ENCODE data around the gene DHRSX. TPM values are rescaled to one million over a fixed set of nuclear protein-coding genes. Genes with fewer than 3 reads are reported as not detected.
"Not testable (repeated sequence)": the region's sequence is repeated elsewhere in the genome, so short reads cannot be mapped to it uniquely, and the experiment has no call there.

DHRSX gene
- polyA plus RNA-seq, 1 donor from 2014 or later = 15.7 TPM

DNA sequence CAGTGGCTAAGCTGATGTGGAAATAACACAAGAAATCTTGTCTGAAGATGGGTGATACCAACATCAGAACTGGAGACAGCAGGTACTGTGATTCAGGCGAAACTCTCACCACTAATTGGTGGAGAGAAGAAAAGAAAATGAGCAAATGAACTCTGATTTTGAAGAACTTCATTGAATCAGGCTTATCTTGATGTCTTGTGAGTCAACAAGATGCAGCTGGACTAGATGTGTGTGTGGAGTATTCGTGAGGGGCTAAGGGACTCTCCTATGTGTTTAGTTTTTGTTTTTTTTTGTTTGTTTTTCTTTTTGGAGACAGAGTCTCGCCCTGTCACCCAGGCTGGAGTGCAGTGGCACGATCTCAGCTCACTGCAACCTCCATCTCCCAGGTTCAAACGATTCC, 131.6 kb downstream of the DHRSX start:
- H3K27me3 ChIP-seq (ENCODE audit: insufficient read depth, low read depth, low read length) = no peaks in the 10 kb centered on the region
- H3K9me3 ChIP-seq (ENCODE audit: low read length) = no peaks in the 10 kb centered on the region
- no peaks in the 10 kb centered on the region for H3K36me3 ChIP-seq (ENCODE audit: insufficient read depth, low read length)
- no peak overlapping the region for H3K4me2 ChIP-seq (ENCODE audit: low read length)
- H3K9ac ChIP-seq (ENCODE audit: low read length) = no peak overlapping the region
- H3K79me2 ChIP-seq (replicated peaks; ENCODE audit: insufficient read depth, low read length) = no peaks in the 10 kb centered on the region
- no peaks in the 10 kb centered on the region for H3F3A ChIP-seq (ENCODE audit: insufficient read depth, low read length, poor library complexity, severe bottlenecking)
- no peak overlapping the region for H2AFZ ChIP-seq (ENCODE audit: low read depth, low read length)
- no peak for TF ChIP-seq RAD21 (conservative IDR thresholded peaks at IDR 0.05)
- H3K9me2 ChIP-seq (ENCODE audit: insufficient read depth, low read length) = no peaks in the 10 kb centered on the region
- H4K20me1 ChIP-seq (ENCODE audit: insufficient read depth) = no peaks in the 10 kb centered on the region
- no peak overlapping the region for H3K27ac ChIP-seq (ENCODE audit: low read length)
- H3K4me3 ChIP-seq (ENCODE audit: low read length) = no peak overlapping the region

DNA sequence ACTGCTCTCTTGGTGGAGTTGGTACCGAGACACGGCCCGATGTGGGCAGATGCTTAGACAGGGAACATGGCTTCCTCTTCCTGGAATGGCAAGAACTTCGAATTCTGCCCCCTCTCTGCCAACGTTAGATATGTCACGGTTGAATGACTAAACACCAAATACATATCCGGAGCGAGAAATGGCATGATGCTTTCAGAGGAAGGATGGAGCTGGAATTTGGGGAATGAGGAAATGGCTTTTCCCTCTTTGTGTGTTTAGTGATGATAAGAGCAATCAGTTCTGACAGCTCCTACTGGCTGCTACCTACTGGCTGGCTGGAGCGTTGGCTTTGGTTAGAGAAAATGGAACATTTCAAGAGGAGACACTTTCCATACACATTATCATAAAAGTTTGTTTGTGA, 140.0 kb downstream of the DHRSX start:
- Histone ChIP-seq H3K79me2 (replicated peaks; ENCODE audit: insufficient read depth, low read length) (no peaks in the 10 kb centered on the region), H4K20me1 (ENCODE audit: insufficient read depth) (no peaks in the 10 kb centered on the region), H3K27ac (ENCODE audit: low read length) (no peak overlapping the region), H3K4me2 (ENCODE audit: low read length) (no peak overlapping the region), H3F3A (ENCODE audit: insufficient read depth, low read length, poor library complexity, severe bottlenecking) (no peaks in the 10 kb centered on the region), H3K27me3 (ENCODE audit: insufficient read depth, low read depth, low read length) (no peaks in the 10 kb centered on the region), H3K9me3 (ENCODE audit: low read length) (peaks cover 5% of the 10 kb centered on the region), H2AFZ (ENCODE audit: low read depth, low read length) (no peak overlapping the region), H3K36me3 (ENCODE audit: insufficient read depth, low read length) (no peaks in the 10 kb centered on the region), H3K9ac (ENCODE audit: low read length) (no peak overlapping the region), H3K4me3 (ENCODE audit: low read length) (no peak overlapping the region), H3K9me2 (ENCODE audit: insufficient read depth, low read length) (no peaks in the 10 kb centered on the region)
- TF ChIP-seq, protein P1, sequence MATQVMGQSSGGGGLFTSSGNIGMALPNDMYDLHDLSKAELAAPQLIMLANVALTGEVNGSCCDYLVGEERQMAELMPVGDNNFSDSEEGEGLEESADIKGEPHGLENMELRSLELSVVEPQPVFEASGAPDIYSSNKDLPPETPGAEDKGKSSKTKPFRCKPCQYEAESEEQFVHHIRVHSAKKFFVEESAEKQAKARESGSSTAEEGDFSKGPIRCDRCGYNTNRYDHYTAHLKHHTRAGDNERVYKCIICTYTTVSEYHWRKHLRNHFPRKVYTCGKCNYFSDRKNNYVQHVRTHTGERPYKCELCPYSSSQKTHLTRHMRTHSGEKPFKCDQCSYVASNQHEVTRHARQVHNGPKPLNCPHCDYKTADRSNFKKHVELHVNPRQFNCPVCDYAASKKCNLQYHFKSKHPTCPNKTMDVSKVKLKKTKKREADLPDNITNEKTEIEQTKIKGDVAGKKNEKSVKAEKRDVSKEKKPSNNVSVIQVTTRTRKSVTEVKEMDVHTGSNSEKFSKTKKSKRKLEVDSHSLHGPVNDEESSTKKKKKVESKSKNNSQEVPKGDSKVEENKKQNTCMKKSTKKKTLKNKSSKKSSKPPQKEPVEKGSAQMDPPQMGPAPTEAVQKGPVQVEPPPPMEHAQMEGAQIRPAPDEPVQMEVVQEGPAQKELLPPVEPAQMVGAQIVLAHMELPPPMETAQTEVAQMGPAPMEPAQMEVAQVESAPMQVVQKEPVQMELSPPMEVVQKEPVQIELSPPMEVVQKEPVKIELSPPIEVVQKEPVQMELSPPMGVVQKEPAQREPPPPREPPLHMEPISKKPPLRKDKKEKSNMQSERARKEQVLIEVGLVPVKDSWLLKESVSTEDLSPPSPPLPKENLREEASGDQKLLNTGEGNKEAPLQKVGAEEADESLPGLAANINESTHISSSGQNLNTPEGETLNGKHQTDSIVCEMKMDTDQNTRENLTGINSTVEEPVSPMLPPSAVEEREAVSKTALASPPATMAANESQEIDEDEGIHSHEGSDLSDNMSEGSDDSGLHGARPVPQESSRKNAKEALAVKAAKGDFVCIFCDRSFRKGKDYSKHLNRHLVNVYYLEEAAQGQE (IDR thresholded peaks at IDR 0.05; ENCODE audit: borderline replicate concordance) = no peak
- TF ChIP-seq RAD21 (conservative IDR thresholded peaks at IDR 0.05) = no peak
- no peak for TF ChIP-seq MXI1 (conservative IDR thresholded peaks at IDR 0.05; ENCODE audit: poor library complexity, severe bottlenecking)
- TF ChIP-seq SMC3 (conservative IDR thresholded peaks at IDR 0.05; ENCODE audit: poor library complexity) = no peak
- TF ChIP-seq TAF1 (IDR thresholded peaks at IDR 0.05; ENCODE audit: low read depth) = no peak

DNA sequence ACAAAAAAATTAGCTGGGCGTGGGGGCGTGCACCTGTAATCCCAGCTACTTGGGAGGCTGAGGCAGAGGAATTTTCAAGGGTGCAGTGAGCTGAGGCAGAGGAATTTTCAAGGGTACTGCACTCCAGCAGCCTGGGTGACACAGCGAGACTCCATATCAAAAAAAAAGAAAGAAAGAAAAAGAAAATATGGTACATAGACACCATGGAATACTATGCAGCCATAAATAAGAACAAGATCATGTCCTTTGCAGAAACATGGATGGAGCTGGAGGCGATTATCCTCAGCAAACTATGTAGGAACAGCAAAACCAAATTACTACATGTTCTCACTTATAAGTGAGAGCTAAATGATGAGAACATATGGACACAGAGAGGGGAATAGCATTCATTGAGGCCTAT, 141.3 kb downstream of the DHRSX start:
- H3K27ac ChIP-seq (ENCODE audit: low read length) = peak overlapping the region; percentile 63
- not testable (repeated sequence) for H3F3A ChIP-seq (ENCODE audit: insufficient read depth, low read length, poor library complexity, severe bottlenecking); H2AFZ ChIP-seq (ENCODE audit: low read depth, low read length); H3K4me2 ChIP-seq (ENCODE audit: low read length); H3K9me3 ChIP-seq (ENCODE audit: low read length); H3K9me2 ChIP-seq (ENCODE audit: insufficient read depth, low read length); H4K20me1 ChIP-seq (ENCODE audit: insufficient read depth); H3K9ac ChIP-seq (ENCODE audit: low read length); H3K79me2 ChIP-seq (replicated peaks; ENCODE audit: insufficient read depth, low read length); H3K4me3 ChIP-seq (ENCODE audit: low read length); H3K36me3 ChIP-seq (ENCODE audit: insufficient read depth, low read length); H3K27me3 ChIP-seq (ENCODE audit: insufficient read depth, low read depth, low read length)

Data from neural cell (in vitro differentiated cells).